ENCODE results near the gene FAM110A.

FAM110A gene

GRCh38 chr20:818001-818664, 15.4 kb upstream of the FAM110A start:
- no peak for DNase-seq (ENCODE audit: low read depth)
- no peak overlapping the region for H3K4me3 ChIP-seq (ENCODE audit: low read depth, low read length)
- TF ChIP-seq MAX (IDR thresholded peaks at IDR 0.05; ENCODE audit: low read depth, low read length): no peak
- TF ChIP-seq POLR2A (IDR thresholded peaks at IDR 0.05; ENCODE audit: extremely low read depth, insufficient read length): no peak
- TF ChIP-seq CTCF (IDR thresholded peaks at IDR 0.05; ENCODE audit: low read depth, low read length): no peak

GRCh38 chr20:819680-820322, 13.7 kb upstream of the FAM110A start:
- no peak for DNase-seq (ENCODE audit: low read depth)
- TF ChIP-seq CTCF (IDR thresholded peaks at IDR 0.05; ENCODE audit: low read depth, low read length): no peak
- no peak for TF ChIP-seq MAX (IDR thresholded peaks at IDR 0.05; ENCODE audit: low read depth, low read length)
- no peak for TF ChIP-seq POLR2A (IDR thresholded peaks at IDR 0.05; ENCODE audit: extremely low read depth, insufficient read length)
- no peak for TF ChIP-seq MYC (IDR thresholded peaks at IDR 0.05; ENCODE audit: low read depth, low read length)
- no peak overlapping the region for H3K4me3 ChIP-seq (ENCODE audit: low read depth, low read length)

- DNase-seq (ENCODE audit: low read depth): no peak
- H3K4me3 ChIP-seq (ENCODE audit: low read depth, low read length): no peak overlapping the region
- TF ChIP-seq POLR2A (IDR thresholded peaks at IDR 0.05; ENCODE audit: extremely low read depth, insufficient read length) (no peak), MAX (IDR thresholded peaks at IDR 0.05; ENCODE audit: low read depth, low read length) (no peak), CTCF (IDR thresholded peaks at IDR 0.05; ENCODE audit: low read depth, low read length) (no peak), MYC (IDR thresholded peaks at IDR 0.05; ENCODE audit: low read depth, low read length) (no peak)
Measured at GRCh38 chr20:820323-820953, 13.1 kb upstream of the FAM110A start.

GRCh38 chr20:821046-821730, 12.3 kb upstream of the FAM110A start:
- TF ChIP-seq POLR2A (IDR thresholded peaks at IDR 0.05; ENCODE audit: extremely low read depth, insufficient read length): no peak
- no peak for TF ChIP-seq CTCF (IDR thresholded peaks at IDR 0.05; ENCODE audit: low read depth, low read length)
- no peak for TF ChIP-seq MYC (IDR thresholded peaks at IDR 0.05; ENCODE audit: low read depth, low read length)
- no peak for TF ChIP-seq MAX (IDR thresholded peaks at IDR 0.05; ENCODE audit: low read depth, low read length)
- no peak overlapping the region for H3K4me3 ChIP-seq (ENCODE audit: low read depth, low read length)
- DNase-seq (ENCODE audit: low read depth): no peak

- DNase-seq (ENCODE audit: low read depth): no peak
- H3K4me3 ChIP-seq (ENCODE audit: low read depth, low read length): no peak overlapping the region
- TF ChIP-seq MAX (IDR thresholded peaks at IDR 0.05; ENCODE audit: low read depth, low read length) (no peak), CTCF (IDR thresholded peaks at IDR 0.05; ENCODE audit: low read depth, low read length) (no peak), MYC (IDR thresholded peaks at IDR 0.05; ENCODE audit: low read depth, low read length) (no peak), POLR2A (IDR thresholded peaks at IDR 0.05; ENCODE audit: extremely low read depth, insufficient read length) (no peak)
Measured at GRCh38 chr20:821731-822065, 11.8 kb upstream of the FAM110A start.

All from NB4 (cell line).